GM12873 (cell line): Measurements from ENCODE around the gene TMEM198.

Source experiments
- CTCF ChIP-seq: IDR thresholded peaks from 2 replicates; pipeline ENCODE4 v1.5.1; 2012; ENCODE audit warnings: low read depth, mild to moderate bottlenecking, moderate library complexity, low read length, control low read depth; ENCODE audit not compliant: insufficient read depth; ENCODE audit errors: missing control alignments

Gene TMEM198

GRCh38 chr2:219569041-219569440, 25.2 kb downstream of the TMEM198 start:
- TF ChIP-seq CTCF = no peak

GRCh38 chr2:219569635-219570034, 25.8 kb downstream of the TMEM198 start:
- no peak for TF ChIP-seq CTCF

GRCh38 chr2:219570194-219570923, 26.5 kb downstream of the TMEM198 start:
- no peak for TF ChIP-seq CTCF

GRCh38 chr2:219570924-219571310, 27.1 kb downstream of the TMEM198 start:
- no peak for TF ChIP-seq CTCF

- TF ChIP-seq CTCF = no peak
These were observed 27.7 kb downstream of the TMEM198 start, which contains the start of gene OBSL1 for GRCh38 chr2:219571311-219572236. Gene OBSL1, minus strand, starts transcription at chr2:219571539. Its CDS starts 307 bp downstream, at chr2:219571232.

- TF ChIP-seq CTCF = no peak
These were observed 28.6 kb downstream of the TMEM198 start, which contains the start of gene INHA for GRCh38 chr2:219572237-219573001. Gene INHA, plus strand, starts transcription at chr2:219572310. Its CDS starts 65 bp downstream, at chr2:219572375.
